ENCODE data around the gene FAM168A.

DNA sequence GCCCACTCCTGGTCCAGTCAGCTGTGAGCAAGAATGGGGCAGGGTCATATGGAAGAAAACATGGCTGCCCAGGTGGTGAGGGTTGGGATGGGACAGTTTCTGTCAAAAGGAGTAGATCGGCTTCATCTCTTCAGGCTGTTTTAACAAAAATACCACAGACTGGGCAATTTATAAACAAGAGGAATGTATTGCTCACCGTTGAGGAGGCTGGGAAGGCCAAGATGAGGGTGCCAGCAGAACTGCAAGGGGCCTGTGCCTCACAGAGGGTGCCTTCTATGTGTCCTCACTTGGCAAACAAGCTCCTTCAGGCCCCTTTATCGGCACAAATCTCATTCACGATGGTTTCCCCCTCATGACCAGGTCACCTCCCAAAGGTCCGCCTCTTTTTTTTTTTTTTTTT is 239.8 kb downstream of the FAM168A start:
- TF ChIP-seq, protein P1, sequence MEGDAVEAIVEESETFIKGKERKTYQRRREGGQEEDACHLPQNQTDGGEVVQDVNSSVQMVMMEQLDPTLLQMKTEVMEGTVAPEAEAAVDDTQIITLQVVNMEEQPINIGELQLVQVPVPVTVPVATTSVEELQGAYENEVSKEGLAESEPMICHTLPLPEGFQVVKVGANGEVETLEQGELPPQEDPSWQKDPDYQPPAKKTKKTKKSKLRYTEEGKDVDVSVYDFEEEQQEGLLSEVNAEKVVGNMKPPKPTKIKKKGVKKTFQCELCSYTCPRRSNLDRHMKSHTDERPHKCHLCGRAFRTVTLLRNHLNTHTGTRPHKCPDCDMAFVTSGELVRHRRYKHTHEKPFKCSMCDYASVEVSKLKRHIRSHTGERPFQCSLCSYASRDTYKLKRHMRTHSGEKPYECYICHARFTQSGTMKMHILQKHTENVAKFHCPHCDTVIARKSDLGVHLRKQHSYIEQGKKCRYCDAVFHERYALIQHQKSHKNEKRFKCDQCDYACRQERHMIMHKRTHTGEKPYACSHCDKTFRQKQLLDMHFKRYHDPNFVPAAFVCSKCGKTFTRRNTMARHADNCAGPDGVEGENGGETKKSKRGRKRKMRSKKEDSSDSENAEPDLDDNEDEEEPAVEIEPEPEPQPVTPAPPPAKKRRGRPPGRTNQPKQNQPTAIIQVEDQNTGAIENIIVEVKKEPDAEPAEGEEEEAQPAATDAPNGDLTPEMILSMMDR (IDR thresholded peaks at IDR 0.05; ENCODE audit: poor library complexity) = no peak
- TF ChIP-seq EZH2 (IDR thresholded peaks at IDR 0.05; ENCODE audit: borderline replicate concordance) (no peak), EZH2phosphoT487 (IDR thresholded peaks at IDR 0.05; ENCODE audit: low read depth, severe bottlenecking, unreplicated experiment) (no peak)
